Measurements from ENCODE around the gene ALPL.
A peak's percentile ranks its signal among the peaks of the same experiment; 100 is the strongest.

Gene ALPL

DNA sequence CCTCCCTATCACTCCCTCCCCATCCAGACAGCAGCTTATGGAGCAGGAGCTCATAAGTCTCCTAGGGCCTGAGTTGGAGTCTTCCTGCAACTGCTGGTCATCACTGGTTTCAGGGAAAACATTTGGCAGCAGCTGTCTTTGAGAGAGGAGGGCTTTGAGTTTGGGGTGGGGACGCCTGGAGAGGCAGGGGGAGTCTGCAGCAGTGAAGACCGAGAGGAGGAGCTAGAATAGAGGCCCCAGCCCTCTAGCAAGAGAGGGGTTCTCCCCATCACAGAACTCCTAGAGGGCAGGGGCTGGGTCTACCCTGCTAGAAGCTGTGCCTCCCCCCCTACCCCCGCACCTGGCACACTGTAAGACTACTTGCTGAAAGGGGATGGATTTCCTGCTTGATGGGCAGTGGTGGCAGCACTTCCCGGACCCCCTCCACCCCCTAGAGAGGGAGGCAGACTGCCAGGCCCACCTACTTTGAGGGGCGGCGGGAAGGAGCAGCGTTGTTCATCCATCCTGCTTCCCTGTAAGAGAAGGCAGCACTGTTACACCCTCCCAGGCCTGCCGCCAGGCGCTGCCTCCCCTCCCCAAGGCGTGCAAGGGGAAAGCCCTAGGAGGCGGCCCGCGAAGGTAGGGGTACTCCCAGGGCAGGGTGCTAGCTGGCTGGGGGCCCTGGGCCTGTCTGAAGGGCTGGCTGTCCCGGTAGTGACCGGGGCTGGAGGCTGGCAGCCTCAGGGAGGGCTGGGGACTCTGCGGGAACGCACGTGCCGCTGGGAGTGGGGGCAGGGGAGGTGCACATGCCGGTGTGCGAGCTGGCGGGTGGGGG, 109.5 kb downstream of the ALPL start:
- DNase-seq (ENCODE audit: low read depth in 2 of 2), result no peak

DNA sequence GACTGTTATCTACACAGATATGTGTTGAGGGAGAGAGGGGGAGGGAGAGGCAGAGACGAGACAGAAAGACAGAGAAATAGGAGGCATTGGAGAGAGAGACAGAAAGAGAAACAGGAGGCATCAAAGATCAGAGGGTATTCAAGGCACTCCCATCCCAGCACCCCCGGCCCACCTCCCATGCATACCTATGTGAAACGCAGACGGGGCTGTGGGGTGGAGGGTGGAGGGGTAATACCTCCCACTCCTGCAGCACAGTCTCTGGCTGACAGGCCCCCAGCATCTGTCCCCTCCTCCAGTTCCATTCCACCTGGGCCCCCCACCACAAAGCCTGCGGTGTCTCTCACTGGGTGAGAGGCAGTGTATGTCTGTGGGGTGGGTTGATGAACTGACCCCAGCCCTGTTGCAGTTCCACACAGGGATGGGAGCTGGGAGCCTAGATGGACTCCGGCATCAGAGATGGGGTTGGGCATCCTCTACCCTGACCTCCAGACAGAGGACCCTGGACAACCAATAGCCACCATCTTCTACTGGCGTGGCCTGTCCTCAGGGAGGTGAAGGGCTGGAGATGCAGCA, 110.2 kb downstream of the ALPL start:
- DNase-seq (ENCODE audit: low read depth in 2 of 2), result no peak

DNA sequence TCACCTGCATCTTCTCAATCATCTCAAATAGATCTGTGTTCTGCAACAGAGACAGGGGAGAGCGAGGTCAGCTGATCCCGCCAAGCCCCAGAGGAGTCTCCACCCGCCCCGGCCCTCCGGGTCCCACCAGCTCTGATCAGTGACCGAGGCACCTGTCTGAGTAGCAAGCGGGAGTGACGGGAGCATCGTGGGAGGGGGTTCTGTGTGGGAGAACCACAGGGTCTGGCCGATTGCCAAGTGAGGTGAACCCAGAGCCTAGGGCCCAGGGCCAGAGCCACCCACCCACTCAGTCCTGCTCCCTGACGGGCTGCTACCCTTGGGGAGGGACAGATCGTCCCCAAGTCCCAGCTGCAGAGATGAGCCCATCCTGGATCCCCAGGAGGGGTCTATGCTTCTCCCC, 110.8 kb downstream of the ALPL start:
- DNase-seq (ENCODE audit: low read depth in 2 of 2), result no peak

GRCh38 chr1:21620496-21620895, 111.3 kb downstream of the ALPL start:
- no peak for DNase-seq (ENCODE audit: low read depth in 2 of 2)

GRCh38 chr1:21621051-21621450, 111.8 kb downstream of the ALPL start:
- no peak for DNase-seq (ENCODE audit: low read depth in 2 of 2)

- DNase-seq (ENCODE audit: low read depth in 2 of 2), result no peak
Observed at GRCh38 chr1:21621761-21622436, 112.7 kb downstream of the ALPL start.

GRCh38 chr1:21622466-21623315, 113.5 kb downstream of the ALPL start:
- peak; percentile 35 to 49 for DNase-seq (ENCODE audit: low read depth in 2 of 2)

DNA sequence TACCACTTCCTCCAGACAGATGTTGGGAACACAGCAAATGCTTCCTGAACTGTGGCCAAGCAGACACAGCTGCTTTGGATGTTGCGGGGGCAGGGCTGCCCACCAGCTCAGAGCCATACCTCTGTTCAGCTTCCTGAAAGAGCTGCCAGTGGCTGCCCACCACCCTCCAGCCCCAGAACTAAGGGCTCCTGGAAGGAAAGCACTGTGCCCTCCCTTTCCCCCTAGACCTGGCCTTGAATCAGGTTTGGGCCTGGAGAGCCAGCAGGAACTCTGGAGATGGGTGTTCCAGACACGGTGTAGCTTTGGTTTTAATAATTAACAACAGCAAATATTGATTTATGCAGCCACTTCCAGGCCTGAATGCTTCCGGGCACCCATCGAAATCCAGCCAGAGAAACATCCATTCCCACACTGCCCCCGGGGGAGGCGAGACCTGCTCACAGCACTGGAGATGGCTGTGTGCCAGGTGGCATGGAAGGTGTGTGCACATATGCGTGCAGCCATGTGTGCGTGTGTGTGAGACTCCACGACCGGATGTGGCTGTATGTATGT, 114.3 kb downstream of the ALPL start:
- no peak for DNase-seq (ENCODE audit: low read depth in 2 of 2)

DNA sequence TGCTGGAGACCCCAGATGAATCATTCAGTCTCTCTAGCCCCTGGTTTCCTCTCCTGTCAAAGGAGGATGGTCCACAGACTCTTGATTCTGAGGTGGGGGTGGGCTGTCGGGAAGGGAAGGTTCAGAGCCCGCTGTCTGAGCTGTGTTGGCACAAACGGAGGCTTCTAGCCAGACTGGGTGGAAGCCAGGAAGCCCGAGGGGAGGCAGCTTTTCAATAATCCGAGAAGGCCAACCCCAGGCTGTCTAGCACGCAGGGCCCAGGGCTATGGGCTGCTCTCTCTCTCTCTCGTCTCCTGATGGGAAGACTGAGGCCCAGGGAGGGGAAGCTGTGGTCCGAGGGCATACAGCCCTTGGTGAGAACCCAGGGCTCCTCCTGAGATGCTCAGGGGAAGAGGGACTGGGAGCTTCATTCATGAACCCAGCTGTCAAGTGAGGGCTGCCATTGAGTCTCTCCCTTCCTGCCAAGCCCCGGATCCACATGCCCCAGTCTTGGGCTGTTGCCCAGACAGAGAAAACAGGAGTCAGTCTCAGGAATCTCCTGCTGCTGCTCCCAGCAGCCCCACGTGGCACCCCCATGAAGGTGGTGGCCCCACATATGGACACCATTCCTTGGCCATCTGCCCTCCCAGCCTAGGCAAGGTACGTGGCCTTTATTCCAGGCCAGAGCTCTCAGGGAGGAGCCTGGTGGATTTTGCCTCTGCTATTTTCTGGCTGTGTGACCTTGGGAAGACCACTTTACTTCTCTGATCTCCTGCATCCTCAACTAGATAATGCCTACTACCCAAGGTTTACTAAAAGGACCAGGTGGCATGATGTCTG, 115.6 kb downstream of the ALPL start:
- no peak for DNase-seq (ENCODE audit: low read depth in 2 of 2)

DNA sequence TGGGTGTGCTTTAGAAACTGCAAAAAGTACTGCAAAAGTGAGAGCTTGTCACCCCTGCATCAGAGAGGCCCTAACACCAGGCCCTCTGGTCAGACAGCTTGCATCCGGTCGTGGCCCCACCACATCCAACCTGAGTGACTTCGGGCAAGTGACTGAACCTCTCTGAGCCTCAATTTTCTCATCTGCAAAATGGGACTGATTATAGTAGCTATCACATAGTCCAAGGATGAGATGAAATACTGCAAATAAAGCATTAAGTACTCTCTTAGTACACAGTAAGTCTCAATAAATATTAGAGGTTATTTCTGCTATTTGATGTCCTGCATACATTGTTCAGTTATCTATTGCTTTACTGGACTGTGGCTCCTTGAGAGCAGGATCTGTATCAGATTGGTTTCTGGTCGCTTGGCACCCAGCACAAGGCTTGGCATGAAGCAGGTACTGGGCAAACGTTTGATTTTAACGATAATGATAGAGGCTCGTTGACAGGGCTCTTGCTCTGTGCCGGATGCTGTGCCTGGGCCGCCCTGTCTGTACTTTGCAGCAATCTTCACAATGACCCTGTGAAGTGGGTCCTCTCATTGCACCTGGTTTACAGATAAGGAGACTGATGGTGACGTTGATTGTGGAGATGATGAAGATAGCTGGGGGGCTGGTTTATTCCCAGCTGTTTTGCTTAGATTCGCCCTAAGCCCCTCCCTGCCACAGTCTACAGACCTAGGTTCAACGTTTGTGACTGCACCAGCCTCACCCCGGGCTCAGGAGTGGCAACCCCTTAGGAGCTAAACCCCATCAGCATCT, 116.4 kb downstream of the ALPL start:
- DNase-seq (ENCODE audit: low read depth in 2 of 2), result no peak

- DNase-seq (ENCODE audit: low read depth in 2 of 2), result no peak
Observed at GRCh38 chr1:21626921-21627339, 117.7 kb downstream of the ALPL start.
